A549 (cell line): ENCODE results near the gene KIZ.

Experiments used
- CTCF ChIP-seq: fragments of >200 bp; sonication (Bioruptor Twin); formaldehyde crosslinking; IDR thresholded peaks from 3 replicates; pipeline ENCODE4 v1.5.1; 2016
- EP300 ChIP-seq, 2 experiments: fragments of >200 bp; sonication (Bioruptor Twin); formaldehyde crosslinking; IDR thresholded peaks; 2 replicates in 1 of 2; 3 replicates in 1 of 2; pipeline ENCODE4 v1.6.1; 2016 to 2017
- HOXB5 ChIP-seq: fragments of 250-450 bp; sonication (Bioruptor Pico); IDR thresholded peaks from 2 replicates; pipeline ENCODE4 v1.5.0; 2020; ENCODE audit warnings: mild to moderate bottlenecking, moderate library complexity
- MAX ChIP-seq: IDR thresholded peaks from 2 replicates; pipeline ENCODE4 v1.6.1; 2012
- NPAS2 ChIP-seq: fragments of 250-450 bp; sonication (Bioruptor Pico); IDR thresholded peaks from 2 replicates; pipeline ENCODE4 v1.8.0; 2022; ENCODE audit warnings: mild to moderate bottlenecking, moderate library complexity, borderline replicate concordance
- POLR2A ChIP-seq: IDR thresholded peaks from 2 replicates; pipeline ENCODE4 v1.6.1; 2012; ENCODE audit warnings: mild to moderate bottlenecking, low read length
- RAD21 ChIP-seq, 2 experiments: fragments of >200 bp in 1 of 2; sonication (Bioruptor Twin) in 1 of 2; formaldehyde crosslinking in 1 of 2; IDR thresholded peaks in 1 of 2; conservative IDR thresholded peaks in 1 of 2; 2 replicates in 1 of 2; 3 replicates in 1 of 2; pipeline ENCODE4 v1.6.1; 2012 to 2018; ENCODE audit warnings: inconsistent platforms in 1 of 2
- TF ChIP-seq, protein P1 (sequence below): fragments of 200-600 bp; sonication (generic); IDR thresholded peaks from 2 replicates; pipeline ENCODE4 v1.6.1; 2016; ENCODE audit warnings: antibody characterized with exemption, mild to moderate bottlenecking, moderate library complexity

DNA sequence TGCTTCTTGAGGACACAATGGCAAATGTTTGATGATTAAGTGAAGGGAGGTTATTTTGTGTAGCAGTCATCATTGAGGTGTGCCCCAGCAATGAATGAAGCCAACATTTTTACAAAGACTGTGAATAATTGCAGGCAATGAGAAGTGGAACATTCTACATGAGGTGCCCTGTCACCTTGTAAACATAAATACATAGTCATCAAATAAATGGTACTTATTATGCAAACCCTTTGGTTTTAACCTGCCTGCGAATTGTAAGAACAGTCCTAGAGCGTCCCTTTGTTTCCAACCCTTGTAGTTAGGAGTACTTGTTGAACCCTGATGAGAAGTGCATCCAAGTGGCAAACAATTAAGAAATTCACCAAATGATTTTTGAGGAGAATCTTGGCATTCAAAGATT, 7.1 kb upstream of the KIZ start:
- no peak for TF ChIP-seq RAD21 (conservative IDR thresholded peaks at IDR 0.05 in 1 of 2, IDR thresholded peaks at IDR 0.05 in 1 of 2)
- no peak for TF ChIP-seq NPAS2
- no peak for TF ChIP-seq CTCF
- TF ChIP-seq MAX: no peak
- no peak for TF ChIP-seq HOXB5
- no peak for TF ChIP-seq EP300 (IDR thresholded peaks at IDR 0.05)
- TF ChIP-seq, protein P1, sequence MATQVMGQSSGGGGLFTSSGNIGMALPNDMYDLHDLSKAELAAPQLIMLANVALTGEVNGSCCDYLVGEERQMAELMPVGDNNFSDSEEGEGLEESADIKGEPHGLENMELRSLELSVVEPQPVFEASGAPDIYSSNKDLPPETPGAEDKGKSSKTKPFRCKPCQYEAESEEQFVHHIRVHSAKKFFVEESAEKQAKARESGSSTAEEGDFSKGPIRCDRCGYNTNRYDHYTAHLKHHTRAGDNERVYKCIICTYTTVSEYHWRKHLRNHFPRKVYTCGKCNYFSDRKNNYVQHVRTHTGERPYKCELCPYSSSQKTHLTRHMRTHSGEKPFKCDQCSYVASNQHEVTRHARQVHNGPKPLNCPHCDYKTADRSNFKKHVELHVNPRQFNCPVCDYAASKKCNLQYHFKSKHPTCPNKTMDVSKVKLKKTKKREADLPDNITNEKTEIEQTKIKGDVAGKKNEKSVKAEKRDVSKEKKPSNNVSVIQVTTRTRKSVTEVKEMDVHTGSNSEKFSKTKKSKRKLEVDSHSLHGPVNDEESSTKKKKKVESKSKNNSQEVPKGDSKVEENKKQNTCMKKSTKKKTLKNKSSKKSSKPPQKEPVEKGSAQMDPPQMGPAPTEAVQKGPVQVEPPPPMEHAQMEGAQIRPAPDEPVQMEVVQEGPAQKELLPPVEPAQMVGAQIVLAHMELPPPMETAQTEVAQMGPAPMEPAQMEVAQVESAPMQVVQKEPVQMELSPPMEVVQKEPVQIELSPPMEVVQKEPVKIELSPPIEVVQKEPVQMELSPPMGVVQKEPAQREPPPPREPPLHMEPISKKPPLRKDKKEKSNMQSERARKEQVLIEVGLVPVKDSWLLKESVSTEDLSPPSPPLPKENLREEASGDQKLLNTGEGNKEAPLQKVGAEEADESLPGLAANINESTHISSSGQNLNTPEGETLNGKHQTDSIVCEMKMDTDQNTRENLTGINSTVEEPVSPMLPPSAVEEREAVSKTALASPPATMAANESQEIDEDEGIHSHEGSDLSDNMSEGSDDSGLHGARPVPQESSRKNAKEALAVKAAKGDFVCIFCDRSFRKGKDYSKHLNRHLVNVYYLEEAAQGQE: no peak
- TF ChIP-seq POLR2A: no peak
